Body of pancreas (tissue), 4 donors: ENCODE data around the gene GPS1. TPM values are rescaled to one million over a fixed set of nuclear protein-coding genes. Genes with fewer than 3 reads are reported as not detected.

Source experiments
- ATAC-seq: fragments of 150-250 bp; one replicate; pipeline ENCODE4 v1.9.1; 2016
- DNase-seq, 4 donors: peaks; one replicate each; pipeline ENCODE4 v3.0.0-alpha.2; 2019
- H3K27ac ChIP-seq, 4 donors: fragments of 200-600 bp; sonication (generic); 1 replicate in 3 of 4; 2 replicates in 1 of 4; pipeline versions ENCODE4 v1.5.1 to v1.6.1; 2016 to 2019; ENCODE audit warnings: mild to moderate bottlenecking in 1 of 4, mixed read lengths in 1 of 4, moderate library complexity in 1 of 4
- H3K27me3 ChIP-seq, 2 donors: fragments of 200-600 bp; sonication (generic); one replicate each; pipeline ENCODE4 v1.6.0; 2016; ENCODE audit warnings: mild to moderate bottlenecking in 1 of 2
- H3K36me3 ChIP-seq, 2 donors: fragments of 200-600 bp; sonication (generic); replicated peaks in 1 of 2; 2 replicates each; pipeline ENCODE4 v1.5.1; 2016; ENCODE audit warnings: low read depth in 2 of 2; ENCODE audit not compliant: insufficient read depth in 1 of 2
- H3K4me1 ChIP-seq: fragments of 200-600 bp; sonication (generic); one replicate; pipeline ENCODE4 v1.6.0; 2016
- H3K4me3 ChIP-seq, 2 donors: fragments of 200-600 bp; sonication (generic); 1 replicate in 1 of 2; 2 replicates in 1 of 2; pipeline ENCODE4 v1.5.1; 2016 to 2019
- H3K9me3 ChIP-seq, 3 donors: fragments of 200-600 bp; sonication (generic); 1 replicate in 2 of 3; 2 replicates in 1 of 3; pipeline ENCODE4 v1.5.1; 2016
- CTCF ChIP-seq, 7 experiments: fragments of 450-650 bp in 4 of 7; fragments of 200-600 bp in 3 of 7; sonication (generic) in 3 of 7; IDR thresholded peaks; one replicate each; pipeline ENCODE4 v1.5.1; 2016 to 2019; ENCODE audit warnings: antibody characterized with exemption in 7 of 7
- POLR2A ChIP-seq, 3 donors: fragments of 450-650 bp; IDR thresholded peaks; one replicate each; pipeline ENCODE4 v1.6.1; 2016; ENCODE audit warnings: antibody characterized with exemption in 3 of 3, mild to moderate bottlenecking in 2 of 3
- WGBS, 2 donors: methylation state at CpG; one replicate each; pipeline ENCODE4 v1.1.5; 2017; 5-methylcytosine and 5-hydroxymethylcytosine counted together
- intact Hi-C: fragments of 100-400 bp; cut with DNase I; formaldehyde crosslinking; loops from one replicate; pipeline ENCODE4 v1.15.1; 2023
- total RNA-seq, 2 donors: library from RNA; depleted of rRNA; stranded (reverse); fragments of >200 nt; gene quantifications; one replicate each; pipeline ENCODE4 v1.1.0, GENCODE V29; 2016

Gene GPS1
- total RNA-seq, 2 donors from 2014 or later, result 63.0 to 86.4 TPM

DNA sequence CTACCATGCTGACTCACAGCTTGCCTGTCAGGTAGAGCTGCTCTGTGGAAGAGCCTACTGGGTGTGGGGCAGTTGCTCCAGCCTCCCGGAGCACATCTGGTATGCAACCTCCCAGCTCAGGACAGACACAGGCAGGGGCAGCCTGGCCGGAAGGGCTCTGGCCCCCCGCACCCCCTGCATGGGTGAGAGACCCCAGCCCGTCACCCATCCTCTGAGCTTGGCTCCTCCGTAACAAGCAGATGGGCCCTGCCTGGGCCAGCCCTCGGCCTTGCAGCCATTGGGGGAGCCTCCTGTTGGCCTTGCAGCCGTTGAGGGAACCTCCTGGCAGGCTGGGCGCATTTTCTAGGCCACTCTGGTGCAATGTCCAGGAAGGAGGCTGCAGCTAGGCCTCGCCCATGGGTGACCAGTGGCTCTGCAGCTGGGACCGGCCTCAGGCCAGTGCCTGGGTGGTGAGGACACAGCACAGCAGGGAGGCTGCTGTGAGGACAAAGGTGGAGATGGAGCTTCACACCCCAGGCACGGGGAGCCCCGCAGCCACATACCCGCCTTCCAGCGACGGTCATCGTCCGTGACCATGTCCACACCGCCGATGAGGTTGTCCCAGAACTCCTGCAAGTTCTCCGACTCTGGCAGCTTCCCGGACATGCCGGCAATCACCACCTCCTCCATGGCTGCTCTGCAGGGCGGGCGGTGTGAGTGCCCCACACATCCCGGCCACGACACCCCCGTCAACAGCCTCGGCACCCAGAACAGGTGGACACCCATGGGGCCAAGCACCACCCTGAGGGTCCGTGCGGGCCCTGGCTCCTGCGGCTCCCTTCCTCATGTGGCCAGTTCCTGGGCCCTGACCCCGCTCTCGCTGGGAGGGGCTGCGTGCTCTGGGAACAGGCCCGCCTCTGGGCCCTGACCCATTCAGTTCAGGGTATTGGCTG lies 44.3 kb downstream of the GPS1 start:
- H3K4me3 ChIP-seq, result no peak overlapping the region
- H3K4me1 ChIP-seq, result peaks cover 34% of the 10 kb centered on the region
- H3K36me3 ChIP-seq, result peaks cover 0 to 22% of the 10 kb centered on the region in 2 donors
- intact Hi-C loops, result no loop called here
- H3K9me3 ChIP-seq, result no peaks in the 10 kb centered on the region
- 92% methylated on average over 32 of the region's 35 CpGs; no CpG with 5 or more reads in 1 of the 2 donors for WGBS, 2 donors
- H3K27ac ChIP-seq, result no peak overlapping the region
- DNase-seq (no peak), ATAC-seq (no peak)
- H3K27me3 ChIP-seq, result no peaks in the 10 kb centered on the region
- TF ChIP-seq POLR2A (IDR thresholded peaks at IDR 0.05) (no peak), CTCF (IDR thresholded peaks at IDR 0.05) (no peak)

DNA sequence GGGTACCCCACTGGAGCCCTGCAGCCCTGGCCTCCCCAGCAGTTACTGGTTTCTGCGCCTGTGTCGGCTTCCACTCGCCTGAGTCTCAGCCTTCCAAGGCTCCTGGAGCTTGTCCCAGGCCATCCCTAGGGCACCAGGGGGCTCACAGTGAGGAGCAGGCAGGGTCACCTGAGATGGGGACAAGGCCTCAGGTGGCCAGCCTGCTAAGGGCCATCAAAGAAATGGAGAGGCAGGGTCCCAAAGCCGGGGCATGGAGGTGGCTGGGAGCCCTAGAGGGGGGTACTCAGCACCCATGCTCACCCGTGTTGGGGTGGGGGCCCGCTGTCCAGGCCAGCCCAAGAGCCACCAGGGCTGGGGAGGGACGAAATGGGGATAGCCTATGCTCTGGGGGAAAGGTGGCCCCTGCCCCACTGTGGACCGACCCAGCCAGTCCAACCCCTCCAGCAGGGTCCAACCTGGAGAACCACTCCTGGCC lies 45.0 kb downstream of the GPS1 start:
- TF ChIP-seq CTCF (IDR thresholded peaks at IDR 0.05) (no peak), POLR2A (IDR thresholded peaks at IDR 0.05) (no peak)
- Histone ChIP-seq H3K27ac (peak overlapping the region in 3 of 4 donors; percentile 89 to 97 (median 97)), H3K27me3 (no peaks in the 10 kb centered on the region), H3K9me3 (no peaks in the 10 kb centered on the region), H3K36me3 (peaks cover 0 to 19% of the 10 kb centered on the region in 2 donors), H3K4me3 (peak overlapping the region; percentile 56 to 58), H3K4me1 (peaks cover 41% of the 10 kb centered on the region)
- ATAC-seq (no peak), DNase-seq (no peak)
- intact Hi-C loops, result no loop called here
- WGBS, 2 donors, result 51 to 67% methylated on average over 5 to 8 of the region's 8 CpGs

DNA sequence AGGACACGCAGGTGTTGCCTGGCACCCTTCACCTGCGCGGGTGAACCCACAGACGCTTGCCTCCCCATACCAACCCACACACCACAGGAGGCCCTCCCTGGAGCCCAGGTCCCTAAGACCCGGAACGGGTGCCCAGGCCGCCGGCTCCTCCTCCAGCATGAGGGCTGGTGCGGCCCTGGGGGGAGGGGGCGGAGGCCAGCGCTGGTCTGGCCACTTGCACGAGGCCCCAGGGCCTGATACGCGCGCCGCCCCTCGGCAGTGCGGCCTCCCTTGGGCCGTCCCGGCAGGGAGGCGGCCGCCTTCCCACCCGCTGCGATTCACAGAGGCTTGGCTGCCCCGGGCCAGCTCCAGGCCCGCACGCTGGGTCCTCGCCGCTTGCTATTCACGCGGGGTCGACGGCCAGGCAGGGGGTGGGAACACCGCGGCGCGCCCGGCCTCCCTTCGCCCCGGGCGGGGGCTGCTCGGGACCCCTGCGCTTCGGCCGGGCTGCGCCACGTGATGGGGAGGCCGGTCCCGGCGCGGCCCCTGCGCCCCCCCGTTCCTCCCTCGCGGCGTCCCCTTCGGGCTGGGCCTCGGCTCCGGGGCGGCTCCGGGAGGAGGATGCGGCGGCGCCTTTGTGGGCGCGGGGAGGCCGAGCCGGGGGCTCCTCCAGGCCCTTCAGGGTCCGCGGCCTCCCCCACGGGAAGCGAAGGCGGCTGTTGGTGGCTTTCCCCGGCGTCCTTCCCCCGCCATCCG lies 45.7 kb downstream of the GPS1 start:
- H3K4me1 ChIP-seq, result peaks cover 47% of the 10 kb centered on the region
- no peak for TF ChIP-seq CTCF (IDR thresholded peaks at IDR 0.05)
- TF ChIP-seq POLR2A (IDR thresholded peaks at IDR 0.05), result peak; percentile 15 to 40 (median 15)
- H3K36me3 ChIP-seq, result peaks cover 0 to 13% of the 10 kb centered on the region in 2 donors
- peak; percentile 48 to 65 (median 58) for DNase-seq
- peak overlapping the region; percentile 56 to 58 for H3K4me3 ChIP-seq
- intact Hi-C loops, result no loop called here
- no peak for ATAC-seq
- H3K9me3 ChIP-seq, result no peaks in the 10 kb centered on the region
- H3K27ac ChIP-seq, result peak overlapping the region; percentile 89 to 97 (median 95)
- 1 to 6% methylated on average over 8 to 71 of the region's 77 CpGs for WGBS, 2 donors
- H3K27me3 ChIP-seq, result no peaks in the 10 kb centered on the region

DNA sequence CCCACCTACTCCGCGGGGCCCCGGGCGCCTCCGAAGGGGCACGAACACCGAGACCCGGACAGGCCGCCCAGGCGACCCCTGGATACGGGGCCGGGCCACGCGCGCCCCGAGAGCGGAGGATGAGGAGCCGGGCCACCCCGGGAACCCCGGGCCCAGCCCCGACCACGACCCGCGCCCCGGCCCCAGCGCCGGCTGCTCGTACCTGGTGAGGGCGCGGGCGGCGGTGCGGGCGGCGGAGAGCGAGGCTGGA lies 46.1 kb downstream of the GPS1 start:
- H3K4me1 ChIP-seq, result peaks cover 52% of the 10 kb centered on the region
- 0% methylated on average over 36 of the region's 36 CpGs; no CpG with 5 or more reads in 1 of the 2 donors for WGBS, 2 donors
- ATAC-seq (no peak), DNase-seq (no peak)
- TF ChIP-seq CTCF (IDR thresholded peaks at IDR 0.05) (no peak), POLR2A (IDR thresholded peaks at IDR 0.05) (no peak)
- no peaks in the 10 kb centered on the region for H3K9me3 ChIP-seq
- intact Hi-C loops, result no loop called here
- H3K4me3 ChIP-seq, result peak overlapping the region; percentile 56 to 58
- H3K27ac ChIP-seq, result peak overlapping the region; percentile 89 to 97 (median 95)
- H3K27me3 ChIP-seq, result no peaks in the 10 kb centered on the region
- peaks cover 0 to 11% of the 10 kb centered on the region in 2 donors for H3K36me3 ChIP-seq
